Motor neuron (in vitro differentiated cells): ENCODE data around the gene EXOC3. TPM values are rescaled to one million over a fixed set of nuclear protein-coding genes. Genes with fewer than 3 reads are reported as not detected.

Source experiments
- ATAC-seq, 8 experiments: fragments of 200-7000 bp; cut with Tn5 transposase; replicated peaks in 6 of 8; 2 replicates each; pipeline ENCODE4 v1.8.0; 2021; ENCODE audit warnings: mild to moderate bottlenecking in 8 of 8, moderate library complexity in 8 of 8
- H3K27ac ChIP-seq, 2 donors: fragments of 250-450 bp; sonication (Bioruptor Pico); 2 replicates each; pipeline ENCODE4 v1.9.0; 2021; ENCODE audit warnings: antibody characterized with exemption in 2 of 2, mild to moderate bottlenecking in 2 of 2, moderate library complexity in 1 of 2
- H3K4me1 ChIP-seq, 2 donors: fragments of 250-450 bp; sonication (Bioruptor Pico); replicated peaks in 1 of 2; 2 replicates each; pipeline ENCODE4 v1.6.1; 2021; ENCODE audit warnings: antibody characterized with exemption in 2 of 2, mild to moderate bottlenecking in 2 of 2, moderate library complexity in 1 of 2
- H3K4me3 ChIP-seq, 5 donors: fragments of 250-450 bp; sonication (Bioruptor Pico); 2 replicates each; pipeline ENCODE4 v1.9.0; 2021; ENCODE audit warnings: antibody characterized with exemption in 5 of 5, mild to moderate bottlenecking in 5 of 5, moderate library complexity in 4 of 5
- WGBS, 10 experiments: fragments of 450-650 bp; shearing (Covaris generic); methylation state at CpG; one replicate each; pipeline ENCODE4 v1.0.0; 2022; 5-methylcytosine and 5-hydroxymethylcytosine counted together
- in situ Hi-C, 9 experiments: fragments of 400-800 bp; cut with MboI; loops; one replicate each; pipeline ENCODE4 v1.15.0; 2021; ENCODE audit warnings: low sequenced_read_pairs in 9 of 9, low pct_unique_long_range_greater_than_20kb in 2 of 9; ENCODE audit not compliant: unreplicated experiment in 9 of 9
- total RNA-seq, 8 experiments: library from RNA; unstranded; fragments of 300-600 nt; gene quantifications; 2 replicates each; pipeline versions ENCODE4 v1.2.3 to v1.2.4, GENCODE V29; 2022

The EXOC3 gene
- total RNA-seq, 8 experiments from 2014 or later = 17.1 to 69.6 (median 25.0) TPM

- no peak for ATAC-seq
- Histone ChIP-seq H3K27ac (no peak overlapping the region), H3K4me1 (peaks cover 6 to 12% of the 10 kb centered on the region in 2 donors), H3K4me3 (no peak overlapping the region)
- in situ Hi-C loops = no loop called here
- WGBS, 10 experiments = 70 to 82% methylated on average over 2 to 3 of the region's 13 CpGs; no CpG with 5 or more reads in 8 of the 10 experiments
Observed at GRCh38 chr5:477871-478270, 34.9 kb downstream of the EXOC3 start.

DNA sequence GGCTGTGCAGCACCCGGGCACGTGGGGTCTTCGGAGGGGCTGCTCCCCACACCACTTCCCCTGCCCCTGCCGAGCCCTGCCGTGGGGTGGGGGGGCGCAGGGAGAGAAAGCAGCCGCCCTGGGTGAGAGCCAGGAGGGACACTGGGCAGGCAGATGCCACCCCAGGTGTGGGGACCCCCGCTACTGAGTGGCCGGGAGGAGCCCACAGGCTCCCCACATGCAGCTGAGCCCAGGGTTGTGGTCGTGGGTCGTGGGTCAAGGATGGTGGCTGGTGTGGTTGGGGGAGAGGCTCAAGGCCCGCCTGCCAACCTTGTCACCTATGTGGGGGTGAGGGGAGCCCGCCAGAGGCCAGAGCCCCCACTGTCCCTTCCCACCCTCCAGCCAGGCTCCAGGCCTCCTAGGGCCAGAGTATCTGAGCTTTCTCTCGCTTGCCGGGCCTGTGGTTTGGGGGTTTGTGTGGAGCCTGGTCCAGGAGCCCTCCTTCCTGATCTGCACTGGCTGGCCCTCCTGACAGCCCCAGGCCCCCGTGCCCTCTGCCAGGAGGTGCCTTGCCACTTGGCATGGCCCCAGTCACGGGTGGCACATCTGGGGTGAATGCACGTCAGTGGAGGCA is 35.5 kb downstream of the EXOC3 start:
- no peak overlapping the region for H3K27ac ChIP-seq
- no peak for ATAC-seq
- 40 to 63% methylated on average over 2 of the region's 18 CpGs; no CpG with 5 or more reads in 8 of the 10 experiments for WGBS, 10 experiments
- H3K4me1 ChIP-seq = peaks cover 6 to 12% of the 10 kb centered on the region in 2 donors
- H3K4me3 ChIP-seq = no peak overlapping the region
- in situ Hi-C loops = no loop called here

- H3K27ac ChIP-seq = no peak overlapping the region
- ATAC-seq = no peak
- no peak overlapping the region for H3K4me3 ChIP-seq
- peaks cover 6 to 12% of the 10 kb centered on the region in 2 donors for H3K4me1 ChIP-seq
- WGBS, 10 experiments = 53% methylated on average over 5 of the region's 18 CpGs; no CpG with 5 or more reads in 9 of the 10 experiments
- in situ Hi-C loops = no loop called here
Observed at GRCh38 chr5:478982-479535, 36.1 kb downstream of the EXOC3 start.

GRCh38 chr5:479566-480319 is 36.8 kb downstream of the EXOC3 start:
- ATAC-seq = no peak
- no peak overlapping the region for H3K4me3 ChIP-seq
- in situ Hi-C loops = no loop called here
- 40 to 80% (median 60%) methylated on average over 1 to 3 of the region's 34 CpGs; no CpG with 5 or more reads in 5 of the 10 experiments for WGBS, 10 experiments
- H3K27ac ChIP-seq = no peak overlapping the region
- peaks cover 6 to 11% of the 10 kb centered on the region in 2 donors for H3K4me1 ChIP-seq

GRCh38 chr5:481347-481746 is 38.4 kb downstream of the EXOC3 start:
- Histone ChIP-seq H3K4me1 (no peaks in the 10 kb centered on the region), H3K27ac (no peak overlapping the region), H3K4me3 (no peak overlapping the region)
- ATAC-seq = no peak
- in situ Hi-C loops = no loop called here
- WGBS, 10 experiments = 74 to 100% (median 88%) methylated on average over 2 to 8 of the region's 23 CpGs; no CpG with 5 or more reads in 4 of the 10 experiments

DNA sequence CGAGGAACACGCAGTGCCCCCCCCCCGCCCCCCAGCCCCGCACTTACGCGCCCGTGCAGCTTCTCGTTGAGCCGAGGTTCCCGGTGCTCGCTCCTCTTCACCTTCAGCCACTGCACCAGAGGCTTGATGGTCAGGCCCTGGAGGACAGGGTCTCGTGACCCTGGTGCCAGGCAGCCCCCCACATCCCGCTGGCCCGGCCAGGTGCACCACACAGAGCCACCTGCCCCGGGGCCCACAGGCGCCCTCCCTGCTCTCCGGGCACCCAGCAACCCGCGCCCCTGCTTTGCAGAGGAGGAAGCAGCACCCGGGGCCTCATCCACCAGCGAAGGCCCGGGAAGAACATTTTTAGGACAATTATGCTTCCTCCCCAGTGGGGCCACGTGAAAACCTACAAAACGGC is 39.0 kb downstream of the EXOC3 start:
- WGBS, 10 experiments = 20 to 59% methylated on average over 1 to 3 of the region's 24 CpGs; no CpG with 5 or more reads in 8 of the 10 experiments
- in situ Hi-C loops = no loop called here
- H3K27ac ChIP-seq = no peak overlapping the region
- no peaks in the 10 kb centered on the region for H3K4me1 ChIP-seq
- H3K4me3 ChIP-seq = no peak overlapping the region
- no peak for ATAC-seq

DNA sequence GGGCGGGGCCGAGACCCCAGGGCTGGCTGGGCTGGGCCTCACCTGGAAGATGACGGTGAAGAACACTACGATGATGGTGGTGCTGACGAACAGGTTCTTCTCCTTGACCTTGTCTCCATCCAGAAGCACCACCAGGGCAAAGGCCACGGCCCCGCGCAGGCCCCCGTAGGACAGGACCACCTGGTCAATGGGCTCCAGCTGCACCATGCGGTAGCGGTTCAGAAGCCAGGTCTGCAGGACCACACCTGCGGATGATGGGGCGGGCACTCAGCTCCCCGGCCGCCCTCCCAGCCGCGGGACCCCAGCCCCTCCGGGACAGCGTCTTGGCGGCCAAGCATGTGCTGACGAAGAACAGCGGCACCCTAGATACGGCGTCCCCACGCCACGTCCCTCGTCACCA is 39.5 kb downstream of the EXOC3 start:
- no peak overlapping the region for H3K27ac ChIP-seq
- ATAC-seq = no peak
- H3K4me1 ChIP-seq = no peaks in the 10 kb centered on the region
- in situ Hi-C loops = no loop called here
- no peak overlapping the region for H3K4me3 ChIP-seq
- WGBS, 10 experiments = 91% methylated on average over 4 of the region's 27 CpGs; no CpG with 5 or more reads in 9 of the 10 experiments

- H3K4me3 ChIP-seq = no peak overlapping the region
- in situ Hi-C loops = no loop called here
- no peaks in the 10 kb centered on the region for H3K4me1 ChIP-seq
- WGBS, 10 experiments = 89 to 90% methylated on average over 9 to 13 of the region's 26 CpGs; no CpG with 5 or more reads in 8 of the 10 experiments
- ATAC-seq = no peak
- no peak overlapping the region for H3K27ac ChIP-seq
Observed at GRCh38 chr5:483011-483410, 40.0 kb downstream of the EXOC3 start.

DNA sequence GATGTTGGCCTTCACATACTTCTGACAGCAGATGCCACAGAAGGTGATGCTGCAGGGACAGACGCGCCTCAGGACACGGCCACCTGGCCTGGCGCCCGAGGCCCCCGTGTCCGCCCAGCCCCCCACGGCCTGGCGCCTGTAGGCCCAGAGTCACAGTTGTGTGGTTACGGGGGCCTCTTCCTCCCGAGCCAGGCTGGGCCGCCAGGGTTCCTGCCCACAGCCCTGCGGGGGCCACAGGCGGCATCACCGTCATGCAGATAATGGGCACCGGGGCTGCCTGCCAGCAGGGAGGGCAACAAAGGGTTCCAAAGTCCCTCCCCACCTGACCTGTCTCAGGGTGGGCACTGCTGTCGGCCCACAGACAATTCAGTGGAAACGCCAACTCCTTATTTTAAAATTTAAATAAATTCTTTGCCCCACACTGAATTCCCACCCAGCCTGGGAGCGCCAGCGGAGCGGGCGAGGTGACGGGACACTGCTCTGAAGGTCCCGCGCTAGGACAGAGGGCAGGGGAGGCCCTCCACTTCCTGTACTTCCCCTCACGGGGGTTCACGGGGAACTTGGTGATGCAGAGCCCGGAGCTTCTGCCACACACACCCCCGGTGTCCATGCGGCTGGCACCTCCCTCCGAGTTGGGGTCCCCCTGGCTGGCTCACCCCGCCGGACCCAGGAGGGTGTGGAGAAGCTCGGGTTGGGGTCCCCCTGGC is 40.6 kb downstream of the EXOC3 start:
- WGBS, 10 experiments = 85 to 90% (median 89%) methylated on average over 2 to 10 of the region's 34 CpGs; no CpG with 5 or more reads in 7 of the 10 experiments
- no peak for ATAC-seq
- no peak overlapping the region for H3K4me3 ChIP-seq
- no peaks in the 10 kb centered on the region for H3K4me1 ChIP-seq
- in situ Hi-C loops = no loop called here
- no peak overlapping the region for H3K27ac ChIP-seq

GRCh38 chr5:484556-484955 is 41.6 kb downstream of the EXOC3 start:
- 40 to 66% methylated on average over 1 to 9 of the region's 24 CpGs; no CpG with 5 or more reads in 8 of the 10 experiments for WGBS, 10 experiments
- Histone ChIP-seq H3K27ac (no peak overlapping the region), H3K4me1 (no peaks in the 10 kb centered on the region), H3K4me3 (no peak overlapping the region)
- ATAC-seq = no peak
- in situ Hi-C loops = no loop called here

DNA sequence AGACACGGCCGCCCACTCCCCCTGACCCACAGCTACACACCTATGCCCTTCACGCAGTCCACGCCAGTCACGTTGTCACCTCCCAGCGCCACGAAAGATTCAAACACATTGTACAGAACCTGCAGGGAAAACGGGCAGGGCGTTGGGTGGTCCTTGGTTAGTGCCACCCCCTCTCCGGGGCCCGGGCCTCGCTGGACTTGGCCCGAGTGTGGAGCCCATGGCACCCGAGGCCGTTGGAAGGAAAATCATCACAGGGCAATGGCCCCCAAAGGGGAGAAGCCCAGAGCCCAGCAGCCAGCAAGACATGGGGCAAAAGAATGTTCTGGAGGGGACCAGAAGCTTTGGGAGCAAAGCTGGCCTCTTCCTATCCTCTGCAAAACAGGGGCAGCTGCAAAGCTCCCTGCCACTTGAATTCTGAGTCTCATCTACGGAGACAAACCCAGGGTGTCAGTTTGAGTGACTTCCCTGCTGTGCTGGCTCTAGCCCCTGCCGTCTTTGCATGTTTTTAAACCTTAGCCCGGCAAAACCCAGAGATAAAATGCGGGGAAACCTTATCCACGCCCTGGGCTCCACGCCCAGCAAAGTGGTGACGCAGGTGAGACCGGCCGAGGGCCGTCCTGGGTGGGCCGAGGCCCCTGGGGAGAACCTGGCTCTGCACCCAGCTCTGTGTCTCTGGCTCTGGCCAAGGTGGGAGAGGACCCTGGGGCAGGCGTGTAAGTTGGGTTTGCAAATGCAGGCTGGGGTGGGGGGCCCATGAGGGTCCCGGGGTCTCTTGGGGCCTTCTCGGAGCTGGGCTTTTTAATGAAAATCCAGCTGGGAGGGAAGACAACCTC is 42.4 kb downstream of the EXOC3 start:
- 18 to 63% (median 44%) methylated on average over 2 to 5 of the region's 29 CpGs; no CpG with 5 or more reads in 5 of the 10 experiments for WGBS, 10 experiments
- in situ Hi-C loops = no loop called here
- H3K27ac ChIP-seq = no peak overlapping the region
- ATAC-seq = peak in 1 of 8 experiments; percentile 69
- H3K4me1 ChIP-seq = no peaks in the 10 kb centered on the region
- H3K4me3 ChIP-seq = no peak overlapping the region

- in situ Hi-C loops = no loop called here
- peak in 2 of 8 experiments; percentile 14 to 56 for ATAC-seq
- WGBS, 10 experiments = 27 to 82% methylated on average over 3 of the region's 23 CpGs; no CpG with 5 or more reads in 8 of the 10 experiments
Observed at GRCh38 chr5:485946-486491, 43.0 kb downstream of the EXOC3 start.

More at GRCh38 chr5:485946-486491, 43.0 kb downstream of the EXOC3 start:
- H3K27ac ChIP-seq = no peak overlapping the region
- no peaks in the 10 kb centered on the region for H3K4me1 ChIP-seq
- no peak overlapping the region for H3K4me3 ChIP-seq
